GM18868 (cell line): Measurements from ENCODE around the gene KIF5A.
A peak's percentile ranks its signal among the peaks of the same experiment; 100 is the strongest.
"Not testable (repeated sequence)": the region's sequence is repeated elsewhere in the genome, so short reads cannot be mapped to it uniquely, and the experiment has no call there.

Source experiments
- ATAC-seq: cut with Tn5 transposase; IDR thresholded peaks from one replicate; pipeline ENCODE4 v1.9.1; 2021; ENCODE audit warnings: mild to moderate bottlenecking, moderate library complexity; ENCODE audit not compliant: unreplicated experiment

The KIF5A gene

GRCh38 chr12:57549909-57550640 lies at the start of gene KIF5A:
Gene KIF5A (plus strand): TSS chr12:57550044. CDS start chr12:57550272, 228 bp downstream.
- ATAC-seq: peak; percentile 31

GRCh38 chr12:57500213-57500612 lies 49.6 kb upstream of the KIF5A start:
- ATAC-seq: no peak

- not testable (repeated sequence) for ATAC-seq
Observed at GRCh38 chr12:57502311-57502969, 47.4 kb upstream of the KIF5A start.

GRCh38 chr12:57506541-57506940 lies 43.3 kb upstream of the KIF5A start:
- not testable (repeated sequence) for ATAC-seq

- not testable (repeated sequence) for ATAC-seq
Observed at GRCh38 chr12:57507796-57508195, 42.0 kb upstream of the KIF5A start.

GRCh38 chr12:57511161-57511560 lies 38.7 kb upstream of the KIF5A start:
- no peak for ATAC-seq

- ATAC-seq: no peak
Observed at GRCh38 chr12:57511588-57512325, 38.1 kb upstream of the KIF5A start.

- no peak for ATAC-seq
Observed at GRCh38 chr12:57512665-57513064, 37.2 kb upstream of the KIF5A start.

- no peak for ATAC-seq
Observed at GRCh38 chr12:57513266-57513665, 36.6 kb upstream of the KIF5A start.

- not testable (repeated sequence) for ATAC-seq
Observed at GRCh38 chr12:57513677-57514076, 36.2 kb upstream of the KIF5A start.

GRCh38 chr12:57514246-57514645 lies 35.6 kb upstream of the KIF5A start:
- ATAC-seq: not testable (repeated sequence)

GRCh38 chr12:57514720-57515407 lies 35.0 kb upstream of the KIF5A start:
- no peak for ATAC-seq

GRCh38 chr12:57515408-57515933 lies 34.4 kb upstream of the KIF5A start:
- ATAC-seq: no peak

GRCh38 chr12:57515934-57516541 lies 33.8 kb upstream of the KIF5A start:
- no peak for ATAC-seq

- no peak for ATAC-seq
Observed at GRCh38 chr12:57516617-57517153, 33.2 kb upstream of the KIF5A start.

- no peak for ATAC-seq
Observed at GRCh38 chr12:57517187-57517586, 32.7 kb upstream of the KIF5A start.

- not testable (repeated sequence) for ATAC-seq
Observed at GRCh38 chr12:57517718-57518117, 32.1 kb upstream of the KIF5A start.

- ATAC-seq: no peak
Observed at GRCh38 chr12:57518176-57518919, 31.5 kb upstream of the KIF5A start.
